Stimulated activated naive CD8-positive, alpha-beta T cell treated with anti-CD3 and anti-CD28 coated beads, Interleukin-15, Interleukin-2, amounts not matched to agents 100 ng/mL and 50 ng/mL, for 24 hours (primary cell): ENCODE measurements around the gene DTNA.

Experiments used
- H3K27ac Mint-ChIP-seq: one replicate; pipeline ENCODE4 v1.8.0; 2021; ENCODE audit warnings: mild to moderate bottlenecking, mixed read lengths
- H3K27me3 Mint-ChIP-seq: one replicate; pipeline ENCODE4 v1.8.0; 2021; ENCODE audit warnings: mixed read lengths
- H3K36me3 Mint-ChIP-seq: one replicate; pipeline ENCODE4 v1.8.0; 2021; ENCODE audit warnings: low read depth, mixed read lengths
- H3K4me1 Mint-ChIP-seq: one replicate; pipeline ENCODE4 v1.8.0; 2021; ENCODE audit warnings: low read depth, mixed read lengths
- H3K4me3 Mint-ChIP-seq: one replicate; pipeline ENCODE4 v1.8.0; 2021; ENCODE audit warnings: mild to moderate bottlenecking, mixed read lengths
- H3K9me3 Mint-ChIP-seq: one replicate; pipeline ENCODE4 v1.8.0; 2021; ENCODE audit warnings: mixed read lengths

The DTNA gene

GRCh38 chr18:34828093-34828492 lies 118.0 kb downstream of the DTNA start:
- Mint-ChIP-seq H3K27me3 (no peaks in the 10 kb centered on the region), H3K4me3 (no peak overlapping the region), H3K4me1 (no peaks in the 10 kb centered on the region), H3K36me3 (no peaks in the 10 kb centered on the region), H3K9me3 (no peaks in the 10 kb centered on the region), H3K27ac (no peak overlapping the region)

- H3K27ac Mint-ChIP-seq: no peak overlapping the region
- H3K4me1 Mint-ChIP-seq: peaks cover 5% of the 10 kb centered on the region
- no peaks in the 10 kb centered on the region for H3K36me3 Mint-ChIP-seq
- H3K9me3 Mint-ChIP-seq: no peaks in the 10 kb centered on the region
- H3K4me3 Mint-ChIP-seq: no peak overlapping the region
- H3K27me3 Mint-ChIP-seq: no peaks in the 10 kb centered on the region
Observed at GRCh38 chr18:34834897-34835296, 124.8 kb downstream of the DTNA start.

GRCh38 chr18:34835466-34835865 lies 125.4 kb downstream of the DTNA start:
- Mint-ChIP-seq H3K27me3 (no peaks in the 10 kb centered on the region), H3K4me1 (peaks cover 5% of the 10 kb centered on the region), H3K9me3 (no peaks in the 10 kb centered on the region), H3K36me3 (no peaks in the 10 kb centered on the region), H3K4me3 (no peak overlapping the region), H3K27ac (no peak overlapping the region)

- peaks cover 5% of the 10 kb centered on the region for H3K4me1 Mint-ChIP-seq
- no peaks in the 10 kb centered on the region for H3K36me3 Mint-ChIP-seq
- H3K9me3 Mint-ChIP-seq: no peaks in the 10 kb centered on the region
- no peak overlapping the region for H3K4me3 Mint-ChIP-seq
- no peak overlapping the region for H3K27ac Mint-ChIP-seq
- H3K27me3 Mint-ChIP-seq: peaks cover 4% of the 10 kb centered on the region
Observed at GRCh38 chr18:34837769-34838272, 127.7 kb downstream of the DTNA start.

- Mint-ChIP-seq H3K4me1 (peaks cover 5% of the 10 kb centered on the region), H3K27me3 (peaks cover 4% of the 10 kb centered on the region), H3K9me3 (no peaks in the 10 kb centered on the region), H3K27ac (no peak overlapping the region), H3K36me3 (no peaks in the 10 kb centered on the region), H3K4me3 (no peak overlapping the region)
Observed at GRCh38 chr18:34838669-34839068, 128.6 kb downstream of the DTNA start.

- peaks cover 4% of the 10 kb centered on the region for H3K27me3 Mint-ChIP-seq
- no peaks in the 10 kb centered on the region for H3K4me1 Mint-ChIP-seq
- H3K4me3 Mint-ChIP-seq: no peak overlapping the region
- no peaks in the 10 kb centered on the region for H3K36me3 Mint-ChIP-seq
- no peaks in the 10 kb centered on the region for H3K9me3 Mint-ChIP-seq
- no peak overlapping the region for H3K27ac Mint-ChIP-seq
Observed at GRCh38 chr18:34840256-34840826, 130.2 kb downstream of the DTNA start.

GRCh38 chr18:34841891-34842290 lies 131.8 kb downstream of the DTNA start:
- H3K27ac Mint-ChIP-seq: no peak overlapping the region
- H3K36me3 Mint-ChIP-seq: no peaks in the 10 kb centered on the region
- no peak overlapping the region for H3K4me3 Mint-ChIP-seq
- H3K27me3 Mint-ChIP-seq: peaks cover 4% of the 10 kb centered on the region
- H3K9me3 Mint-ChIP-seq: no peaks in the 10 kb centered on the region
- H3K4me1 Mint-ChIP-seq: no peaks in the 10 kb centered on the region

- H3K9me3 Mint-ChIP-seq: peaks cover 3% of the 10 kb centered on the region
- no peak overlapping the region for H3K27ac Mint-ChIP-seq
- no peaks in the 10 kb centered on the region for H3K36me3 Mint-ChIP-seq
- peaks cover 11% of the 10 kb centered on the region for H3K27me3 Mint-ChIP-seq
- H3K4me1 Mint-ChIP-seq: no peaks in the 10 kb centered on the region
- no peak overlapping the region for H3K4me3 Mint-ChIP-seq
Observed at GRCh38 chr18:34844072-34844471, 134.0 kb downstream of the DTNA start.

- H3K27ac Mint-ChIP-seq: no peak overlapping the region
- peaks cover 3% of the 10 kb centered on the region for H3K9me3 Mint-ChIP-seq
- no peaks in the 10 kb centered on the region for H3K4me1 Mint-ChIP-seq
- peaks cover 11% of the 10 kb centered on the region for H3K27me3 Mint-ChIP-seq
- H3K4me3 Mint-ChIP-seq: no peak overlapping the region
- H3K36me3 Mint-ChIP-seq: no peaks in the 10 kb centered on the region
Observed at GRCh38 chr18:34844732-34845459, 134.8 kb downstream of the DTNA start.

GRCh38 chr18:34847408-34847807 lies 137.3 kb downstream of the DTNA start:
- Mint-ChIP-seq H3K27me3 (peaks cover 14% of the 10 kb centered on the region), H3K36me3 (no peaks in the 10 kb centered on the region), H3K4me1 (no peaks in the 10 kb centered on the region), H3K27ac (no peak overlapping the region), H3K4me3 (no peak overlapping the region), H3K9me3 (peaks cover 3% of the 10 kb centered on the region)

GRCh38 chr18:34848156-34848555 lies 138.1 kb downstream of the DTNA start:
- Mint-ChIP-seq H3K9me3 (peaks cover 3% of the 10 kb centered on the region), H3K36me3 (no peaks in the 10 kb centered on the region), H3K4me1 (no peaks in the 10 kb centered on the region), H3K27ac (no peak overlapping the region), H3K4me3 (no peak overlapping the region), H3K27me3 (peaks cover 13% of the 10 kb centered on the region)

GRCh38 chr18:34848695-34849094 lies 138.6 kb downstream of the DTNA start:
- H3K4me3 Mint-ChIP-seq: no peak overlapping the region
- H3K9me3 Mint-ChIP-seq: peaks cover 3% of the 10 kb centered on the region
- H3K27me3 Mint-ChIP-seq: peaks cover 13% of the 10 kb centered on the region
- no peak overlapping the region for H3K27ac Mint-ChIP-seq
- no peaks in the 10 kb centered on the region for H3K36me3 Mint-ChIP-seq
- H3K4me1 Mint-ChIP-seq: no peaks in the 10 kb centered on the region

- H3K4me3 Mint-ChIP-seq: no peak overlapping the region
- no peaks in the 10 kb centered on the region for H3K9me3 Mint-ChIP-seq
- H3K4me1 Mint-ChIP-seq: peaks cover 24% of the 10 kb centered on the region
- no peak overlapping the region for H3K27ac Mint-ChIP-seq
- no peaks in the 10 kb centered on the region for H3K36me3 Mint-ChIP-seq
- peaks cover 14% of the 10 kb centered on the region for H3K27me3 Mint-ChIP-seq
Observed at GRCh38 chr18:34857320-34857719, 147.2 kb downstream of the DTNA start.

- no peaks in the 10 kb centered on the region for H3K9me3 Mint-ChIP-seq
- no peak overlapping the region for H3K4me3 Mint-ChIP-seq
- peaks cover 11% of the 10 kb centered on the region for H3K27me3 Mint-ChIP-seq
Observed at GRCh38 chr18:34858188-34858587, 148.1 kb downstream of the DTNA start.

GRCh38 chr18:34859496-34859895 lies 149.4 kb downstream of the DTNA start:
- Mint-ChIP-seq H3K27me3 (peaks cover 11% of the 10 kb centered on the region), H3K27ac (no peak overlapping the region), H3K36me3 (no peaks in the 10 kb centered on the region), H3K4me3 (no peak overlapping the region), H3K9me3 (no peaks in the 10 kb centered on the region), H3K4me1 (peaks cover 38% of the 10 kb centered on the region)

More at GRCh38 chr18:34858188-34858587, 148.1 kb downstream of the DTNA start:
- no peak overlapping the region for H3K27ac Mint-ChIP-seq
- H3K36me3 Mint-ChIP-seq: no peaks in the 10 kb centered on the region
- peaks cover 32% of the 10 kb centered on the region for H3K4me1 Mint-ChIP-seq

GRCh38 chr18:34862561-34862960 lies 152.5 kb downstream of the DTNA start:
- Mint-ChIP-seq H3K27ac (no peak overlapping the region), H3K9me3 (no peaks in the 10 kb centered on the region), H3K4me1 (peaks cover 65% of the 10 kb centered on the region), H3K36me3 (no peaks in the 10 kb centered on the region), H3K27me3 (peaks cover under 1% of the 10 kb centered on the region), H3K4me3 (no peak overlapping the region)
